Mesothelial cell of epicardium (in vitro differentiated cells): Measurements from ENCODE around the gene FFAR4. TPM values are rescaled to one million over a fixed set of nuclear protein-coding genes. Genes with fewer than 3 reads are reported as not detected.
A peak's percentile ranks its signal among the peaks of the same experiment; 100 is the strongest.
"Not testable (repeated sequence)": the region's sequence is repeated elsewhere in the genome, so short reads cannot be mapped to it uniquely, and the experiment has no call there.

ENCODE experiments used
- DNase-seq, 2 experiments: peaks; one replicate each; pipeline ENCODE4 v3.0.0; 2021; ENCODE audit warnings: low spot score in 2 of 2; ENCODE audit not compliant: unreplicated experiment in 2 of 2
- H3K27ac Mint-ChIP-seq: 2 replicates; pipeline ENCODE4 v1.8.0; 2021; ENCODE audit warnings: mixed read lengths
- H3K27me3 Mint-ChIP-seq: 2 replicates; pipeline ENCODE4 v1.8.0; 2021; ENCODE audit warnings: low read depth, mixed read lengths
- H3K36me3 Mint-ChIP-seq: 2 replicates; pipeline ENCODE4 v1.8.0; 2021; ENCODE audit warnings: mixed read lengths
- H3K4me1 Mint-ChIP-seq: 2 replicates; pipeline ENCODE4 v1.8.0; 2021; ENCODE audit warnings: mixed read lengths
- H3K4me3 Mint-ChIP-seq: 2 replicates; pipeline ENCODE4 v1.8.0; 2021; ENCODE audit warnings: mild to moderate bottlenecking, moderate library complexity, mixed read lengths
- H3K9me3 Mint-ChIP-seq: 2 replicates; pipeline ENCODE4 v1.8.0; 2021; ENCODE audit warnings: mixed read lengths
- CTCF ChIP-seq: fragments of 200-600 bp; sonication (generic); IDR thresholded peaks from one replicate; pipeline ENCODE4 v1.5.0; 2021; ENCODE audit warnings: antibody characterized with exemption; ENCODE audit not compliant: unreplicated experiment
- total RNA-seq: library from RNA; stranded (reverse); gene quantifications from 3 replicates; pipeline ENCODE4 v1.2.1, GENCODE V29; 2021

The FFAR4 gene
- total RNA-seq, 1 donor from 2014 or later: not detected

GRCh38 chr10:93542358-93542791, 24.1 kb upstream of the FFAR4 start:
- H3K36me3 Mint-ChIP-seq: no peaks in the 10 kb centered on the region
- no peaks in the 10 kb centered on the region for H3K9me3 Mint-ChIP-seq
- H3K4me3 Mint-ChIP-seq: peak overlapping the region; percentile 53
- DNase-seq: peak in 1 of 2 experiments; percentile 62
- peak overlapping the region; percentile 55 for H3K27ac Mint-ChIP-seq
- peaks cover 11% of the 10 kb centered on the region for H3K4me1 Mint-ChIP-seq
- no peak for TF ChIP-seq CTCF
- H3K27me3 Mint-ChIP-seq: peaks cover 58% of the 10 kb centered on the region

- H3K36me3 Mint-ChIP-seq, H3K27ac Mint-ChIP-seq, H3K4me3 Mint-ChIP-seq, DNase-seq, H3K9me3 Mint-ChIP-seq: not testable (repeated sequence)
- H3K4me1 Mint-ChIP-seq: peaks cover 11% of the 10 kb centered on the region
- peaks cover 35% of the 10 kb centered on the region for H3K27me3 Mint-ChIP-seq
Observed at GRCh38 chr10:93546995-93547394, 19.5 kb upstream of the FFAR4 start.

- Mint-ChIP-seq H3K27me3 (peaks cover 33% of the 10 kb centered on the region), H3K36me3 (no peaks in the 10 kb centered on the region), H3K27ac (no peak overlapping the region), H3K4me3 (no peak overlapping the region), H3K9me3 (no peaks in the 10 kb centered on the region), H3K4me1 (peaks cover 5% of the 10 kb centered on the region)
- no peak for TF ChIP-seq CTCF
- no peak for DNase-seq
Observed at GRCh38 chr10:93547522-93547921, 18.9 kb upstream of the FFAR4 start.

- TF ChIP-seq CTCF: no peak
- Mint-ChIP-seq H3K27ac (no peak overlapping the region), H3K27me3 (peaks cover 24% of the 10 kb centered on the region), H3K36me3 (no peaks in the 10 kb centered on the region), H3K4me3 (no peak overlapping the region), H3K4me1 (peaks cover under 1% of the 10 kb centered on the region), H3K9me3 (no peaks in the 10 kb centered on the region)
- DNase-seq: no peak
Observed at GRCh38 chr10:93548376-93549071, 17.9 kb upstream of the FFAR4 start.

GRCh38 chr10:93550606-93551005, 15.9 kb upstream of the FFAR4 start:
- Mint-ChIP-seq H3K36me3 (no peaks in the 10 kb centered on the region), H3K9me3 (no peaks in the 10 kb centered on the region), H3K27ac (no peak overlapping the region), H3K4me1 (peaks cover 9% of the 10 kb centered on the region), H3K27me3 (peaks cover 17% of the 10 kb centered on the region), H3K4me3 (no peak overlapping the region)
- TF ChIP-seq CTCF: no peak
- no peak for DNase-seq

- TF ChIP-seq CTCF: no peak
- H3K4me3 Mint-ChIP-seq: no peak overlapping the region
- H3K36me3 Mint-ChIP-seq: no peaks in the 10 kb centered on the region
- H3K9me3 Mint-ChIP-seq: no peaks in the 10 kb centered on the region
- DNase-seq: no peak
- no peak overlapping the region for H3K27ac Mint-ChIP-seq
- peaks cover 13% of the 10 kb centered on the region for H3K27me3 Mint-ChIP-seq
- peaks cover 9% of the 10 kb centered on the region for H3K4me1 Mint-ChIP-seq
Observed at GRCh38 chr10:93552780-93553179, 13.7 kb upstream of the FFAR4 start.
